T follicular helper cell (primary cell): ENCODE results near the gene USO1.
"Not testable (repeated sequence)": the region's sequence is repeated elsewhere in the genome, so short reads cannot be mapped to it uniquely, and the experiment has no call there.

Source experiments
- DNase-seq: peaks from one replicate; pipeline ENCODE4 v3.0.0-alpha.2; 2020; ENCODE audit warnings: low read depth

Gene USO1

GRCh38 chr4:75841641-75842520 lies 117.5 kb downstream of the USO1 start:
- DNase-seq = no peak

- DNase-seq = no peak
Measured at GRCh38 chr4:75843596-75843995, 119.2 kb downstream of the USO1 start.

- DNase-seq = no peak
Measured at GRCh38 chr4:75844151-75844662, 119.8 kb downstream of the USO1 start.

- no peak for DNase-seq
Measured at GRCh38 chr4:75845992-75846391, 121.6 kb downstream of the USO1 start.

GRCh38 chr4:75848171-75848760 lies 123.9 kb downstream of the USO1 start:
- not testable (repeated sequence) for DNase-seq

- DNase-seq = no peak
Measured at GRCh38 chr4:75848891-75849290, 124.5 kb downstream of the USO1 start.

- no peak for DNase-seq
Measured at GRCh38 chr4:75849461-75849860, 125.1 kb downstream of the USO1 start.

- DNase-seq = no peak
Measured at GRCh38 chr4:75858721-75859120, 134.3 kb downstream of the USO1 start.

- no peak for DNase-seq
Measured at GRCh38 chr4:75860606-75861005, 136.2 kb downstream of the USO1 start.
